HG02885 (cell line): Measurements from ENCODE around the gene ABCC2.
"Not testable (repeated sequence)": the region's sequence is repeated elsewhere in the genome, so short reads cannot be mapped to it uniquely, and the experiment has no call there.

Source experiments
- ATAC-seq: cut with Tn5 transposase; IDR thresholded peaks from one replicate; pipeline ENCODE4 v1.9.1; 2021; ENCODE audit warnings: mild to moderate bottlenecking; ENCODE audit not compliant: unreplicated experiment, poor library complexity

ABCC2 gene

DNA sequence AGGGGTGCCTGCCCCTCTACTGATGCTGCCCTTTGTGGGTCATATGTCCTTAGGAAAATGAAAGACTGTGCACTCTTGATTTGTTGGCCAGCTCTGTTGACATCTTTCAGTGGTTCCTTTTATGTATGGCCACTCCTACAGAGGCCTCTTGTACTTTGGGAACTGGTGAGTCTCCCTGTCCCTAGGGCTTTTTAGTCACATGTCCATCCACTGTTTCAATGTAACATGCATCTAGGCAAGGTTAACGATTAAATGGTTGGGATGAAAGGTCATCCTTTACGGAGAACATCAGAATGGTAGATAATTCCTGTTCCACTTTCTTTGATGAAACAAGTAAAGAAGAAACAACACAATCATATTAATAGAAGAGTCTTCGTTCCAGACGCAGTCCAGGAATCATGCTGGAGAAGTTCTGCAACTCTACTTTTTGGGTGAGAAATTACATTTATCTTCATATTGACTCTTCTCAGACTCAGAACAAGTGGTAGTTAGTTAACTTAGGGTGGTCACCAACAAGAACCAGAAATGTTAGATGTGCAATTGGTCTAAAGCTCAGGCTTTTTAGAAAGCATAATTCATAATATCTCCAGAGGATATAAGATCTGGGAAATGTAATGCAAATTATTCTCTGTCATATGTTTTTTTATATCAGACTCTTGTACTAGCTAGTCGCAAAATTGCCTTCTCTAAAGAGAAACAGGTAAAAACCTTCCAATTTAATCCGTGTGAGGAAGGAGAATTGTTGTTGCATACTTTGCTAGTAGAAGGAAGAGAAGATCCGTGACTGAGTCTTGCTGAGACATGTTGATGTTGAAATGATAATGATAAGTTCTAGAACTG, at the start of gene ABCC2:
ABCC2 (plus strand) TSS at position 194 of the 840 bp plus-strand sequence; CDS start at position 399, 205 bp downstream.
- no peak for ATAC-seq

DNA sequence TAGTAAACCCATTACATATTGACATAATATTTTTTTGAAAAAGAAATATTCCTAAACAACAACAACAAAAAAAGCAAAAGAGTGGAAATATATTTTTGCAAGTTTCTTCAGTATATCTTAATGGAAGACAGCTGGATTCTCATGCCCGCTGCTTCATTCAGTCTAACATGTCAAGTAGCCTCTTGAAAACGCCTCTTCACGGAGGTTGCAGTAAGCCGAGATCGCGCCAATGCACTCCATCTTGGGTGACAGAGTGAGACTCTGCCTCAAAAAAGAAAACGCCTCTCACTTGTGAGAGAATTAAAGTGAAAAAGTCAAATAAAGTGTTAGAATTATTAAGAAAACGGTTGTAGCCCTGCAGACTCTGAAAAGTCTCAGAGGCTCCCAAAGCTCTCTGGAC, 49.1 kb upstream of the ABCC2 start:
- ATAC-seq: no peak

DNA sequence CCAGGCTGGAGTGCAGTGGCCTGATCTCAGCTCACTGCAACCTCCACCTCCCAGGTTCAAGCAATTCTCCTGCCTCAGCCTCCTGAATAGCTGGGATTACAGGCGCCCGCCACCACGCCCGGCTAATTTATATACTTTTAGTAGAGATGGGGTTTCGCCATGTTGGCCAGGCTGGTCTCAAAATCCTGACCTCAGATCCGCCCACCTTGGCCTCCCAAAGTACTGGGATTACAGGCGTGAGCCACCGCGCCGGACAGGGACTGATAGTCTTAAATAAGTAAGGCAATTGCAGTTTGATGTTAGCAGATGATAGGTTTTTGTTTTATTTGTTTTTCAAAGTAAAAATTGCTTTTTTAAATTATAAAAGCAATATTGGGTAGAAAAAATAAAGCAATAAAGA, 48.3 kb upstream of the ABCC2 start:
- ATAC-seq: not testable (repeated sequence)

DNA sequence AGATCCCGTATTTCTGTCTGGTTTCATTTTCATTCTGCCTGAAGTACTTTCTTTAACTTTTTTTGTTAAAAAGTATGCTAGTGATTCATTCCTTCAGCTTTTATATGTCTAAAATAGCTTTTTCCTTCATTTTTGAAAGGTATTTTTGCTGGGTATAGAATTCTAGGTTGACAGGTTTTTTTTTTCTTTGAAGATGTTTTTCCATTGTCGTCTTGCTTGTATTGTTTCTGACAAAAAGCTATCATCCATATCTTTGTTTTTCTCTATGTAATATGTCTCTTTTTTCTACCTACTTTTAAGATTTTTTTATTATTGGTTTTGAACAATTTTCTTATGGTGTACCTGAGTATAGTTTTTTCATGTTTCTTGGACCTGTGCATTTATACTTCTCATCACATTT, 42.2 kb upstream of the ABCC2 start:
- no peak for ATAC-seq

DNA sequence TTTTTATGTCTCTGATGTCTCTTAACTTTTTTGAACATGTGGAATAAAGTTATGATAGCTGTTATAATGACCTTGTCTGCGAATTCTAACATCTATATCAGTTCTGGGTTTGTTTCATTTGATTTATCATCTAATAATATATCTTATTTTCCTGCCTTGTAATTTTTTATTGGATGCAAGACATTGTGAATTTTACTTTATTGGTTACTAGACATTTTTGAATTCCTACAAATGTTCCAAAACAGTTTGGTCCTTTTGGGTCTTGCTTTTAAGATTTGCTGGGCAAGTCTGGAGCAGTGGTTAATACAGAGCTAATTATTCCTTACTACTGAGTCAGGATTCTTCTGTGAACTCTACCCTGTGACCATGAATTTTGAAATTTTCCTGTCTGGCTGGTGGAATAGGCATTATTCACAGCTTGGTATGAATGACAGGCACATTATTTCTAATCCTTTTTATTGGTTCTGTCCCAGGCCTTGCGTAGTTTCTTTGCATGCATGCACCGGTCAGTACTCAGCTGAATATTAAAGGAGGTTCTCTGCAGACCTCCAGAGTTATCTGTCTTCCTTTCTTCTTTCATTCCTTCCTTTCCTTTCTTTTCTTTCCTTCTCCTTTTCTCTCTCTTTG, 41.4 kb upstream of the ABCC2 start:
- no peak for ATAC-seq

DNA sequence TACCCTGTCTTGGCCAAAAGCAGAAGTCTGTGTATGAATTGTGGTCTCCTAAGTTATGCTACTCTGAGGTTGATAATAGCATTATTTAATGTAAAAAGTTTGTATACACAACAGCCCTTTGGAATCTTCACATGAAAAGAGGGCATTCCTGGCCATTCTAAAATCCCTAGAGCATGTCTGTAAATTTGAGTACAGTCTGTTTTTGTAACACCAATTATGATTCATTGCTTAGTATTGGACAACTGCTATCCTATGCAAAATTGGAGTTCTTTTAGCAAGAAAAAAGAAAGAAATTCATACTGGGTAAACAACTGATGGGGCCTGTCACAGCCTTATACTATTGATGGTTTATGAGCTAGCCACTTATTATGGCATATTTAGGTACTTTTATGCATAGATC, 40.2 kb upstream of the ABCC2 start:
- ATAC-seq: no peak

DNA sequence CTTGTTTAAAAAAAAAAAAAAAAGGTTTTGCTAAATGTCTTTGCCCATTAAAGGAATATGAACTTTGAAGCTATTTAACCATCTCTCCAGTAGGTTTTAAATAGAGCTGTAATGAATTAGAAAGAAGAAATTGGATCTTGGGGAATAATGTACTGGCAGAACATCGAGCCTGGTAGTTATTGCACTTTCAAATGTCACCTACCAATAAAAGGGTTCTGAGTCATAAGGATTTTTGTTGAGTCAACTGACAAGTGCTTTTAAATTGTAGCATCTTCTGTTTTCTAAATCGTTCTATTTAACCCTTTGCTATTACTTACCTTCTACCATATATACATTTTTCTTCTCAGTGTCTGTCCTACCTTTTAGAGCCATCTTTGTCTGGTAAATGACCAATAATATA, 39.7 kb upstream of the ABCC2 start:
- ATAC-seq: no peak

DNA sequence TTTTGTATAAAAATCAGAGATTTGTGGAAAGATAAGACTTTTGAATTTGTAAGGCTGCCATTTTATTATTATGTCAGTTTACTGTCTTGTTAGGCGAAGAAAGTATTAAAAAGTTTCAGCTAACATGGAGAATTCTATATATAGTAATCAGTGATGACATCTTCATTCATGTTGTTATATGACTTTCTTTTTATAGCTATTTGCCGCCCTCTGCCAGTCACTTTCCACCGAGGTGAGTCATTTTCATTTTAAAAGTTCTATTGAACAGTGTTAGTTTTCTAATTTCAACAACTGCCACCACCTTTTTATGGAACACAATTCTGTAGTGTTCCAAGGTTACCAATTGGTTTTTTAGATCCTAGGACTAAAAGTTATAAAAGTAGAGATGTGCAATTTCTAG, 38.6 kb upstream of the ABCC2 start:
- no peak for ATAC-seq

DNA sequence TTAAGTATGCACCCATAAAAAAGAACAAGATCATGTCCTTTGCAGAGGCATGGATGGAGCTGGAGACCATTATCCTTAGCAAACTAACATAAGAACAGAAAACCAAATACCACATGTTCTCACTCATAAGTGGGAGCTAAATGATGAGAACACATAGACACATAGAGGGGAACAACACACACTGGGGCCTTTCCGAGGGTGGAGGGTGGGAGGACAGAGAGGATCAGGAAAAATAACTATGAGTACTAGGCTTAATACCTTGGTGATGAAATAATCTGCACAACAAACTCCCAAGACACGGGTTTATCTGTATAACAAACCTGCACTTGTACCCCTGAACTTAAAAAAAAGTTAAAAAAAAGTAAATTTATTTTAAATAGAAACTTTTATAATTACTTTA, 36.3 kb upstream of the ABCC2 start:
- not testable (repeated sequence) for ATAC-seq

DNA sequence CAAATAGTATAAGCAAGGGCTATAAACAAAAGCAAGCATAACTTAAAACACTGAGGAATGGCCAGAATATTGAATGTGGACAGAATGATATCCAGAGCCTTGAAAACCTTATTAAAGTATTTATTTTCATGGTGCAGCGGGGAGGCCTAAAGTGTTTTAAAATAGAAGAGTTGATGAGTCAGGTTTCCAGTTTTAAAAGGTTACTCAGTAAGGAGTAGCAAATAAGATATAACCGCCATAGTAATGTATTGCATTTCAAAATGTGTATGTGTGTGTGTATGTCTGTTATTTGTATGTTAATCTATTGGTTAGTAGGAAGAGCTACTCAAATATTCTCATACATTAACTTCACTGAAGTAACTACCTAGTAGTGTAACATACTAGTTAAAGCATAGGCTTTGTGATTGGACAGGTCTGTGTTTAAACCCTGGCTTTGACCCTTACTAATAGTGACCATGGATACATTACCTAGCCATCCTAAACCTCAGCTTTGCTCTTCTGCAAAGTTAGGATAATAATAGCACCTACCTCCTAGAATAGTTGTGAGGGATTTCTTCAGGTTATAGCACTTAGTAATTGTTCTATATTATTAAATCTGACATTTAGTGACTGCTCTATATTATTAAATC, 33.5 kb upstream of the ABCC2 start:
- ATAC-seq: no peak

DNA sequence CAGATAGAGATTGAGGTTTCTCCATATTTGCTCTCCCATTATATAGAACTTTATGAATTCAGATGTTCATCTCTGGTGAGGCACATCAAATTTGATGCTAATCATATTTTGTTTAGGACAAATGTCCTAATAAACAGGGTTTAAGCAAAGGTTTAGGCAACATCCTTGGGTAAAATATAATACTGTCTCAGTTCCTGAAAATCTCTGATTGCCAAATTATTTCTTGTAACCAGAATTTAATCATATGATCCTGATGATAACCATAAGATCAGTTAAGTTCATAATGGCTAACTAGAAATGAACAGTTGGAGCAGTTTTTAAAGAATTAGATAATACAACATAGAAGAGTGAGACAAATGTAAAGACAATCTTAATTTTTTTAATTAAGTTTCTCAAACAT, 31.8 kb upstream of the ABCC2 start:
- ATAC-seq: no peak

DNA sequence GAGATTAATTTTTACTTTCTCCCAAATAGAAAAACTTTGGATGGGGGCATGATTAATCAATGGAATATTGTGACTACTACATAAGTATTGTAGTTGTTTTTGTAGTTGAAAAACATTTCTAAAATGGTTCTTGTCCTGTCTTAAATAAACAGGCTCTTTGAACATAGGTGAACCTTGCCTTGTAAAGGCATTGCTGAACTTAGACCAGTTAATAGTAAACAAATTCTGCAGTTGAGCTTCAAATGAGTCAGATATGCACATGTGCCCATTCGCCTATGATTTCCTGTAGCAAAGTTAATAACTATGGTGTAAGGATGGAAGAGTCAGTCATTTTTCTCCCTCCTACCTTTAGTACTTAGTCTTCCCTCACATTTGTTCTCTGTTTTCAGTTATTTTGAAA, 27.8 kb upstream of the ABCC2 start:
- no peak for ATAC-seq

DNA sequence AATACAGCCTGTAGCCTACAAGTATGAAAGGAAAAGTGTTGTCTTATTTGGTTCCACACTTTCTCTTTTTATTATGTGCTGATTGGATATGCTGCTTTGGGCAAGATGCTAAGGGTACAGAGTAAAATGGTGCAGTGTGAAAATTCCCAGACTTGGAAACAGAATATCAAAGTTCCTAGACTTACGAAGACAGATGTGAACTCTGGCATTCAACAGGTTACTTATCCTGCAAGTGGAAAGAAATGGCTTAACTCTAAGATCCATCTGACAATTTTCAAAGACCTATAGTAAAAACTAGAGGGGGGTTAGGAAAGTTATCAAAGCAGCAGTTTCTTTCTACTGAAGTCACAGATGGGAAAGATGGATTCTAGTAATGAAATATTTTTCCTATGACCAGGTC, 26.3 kb upstream of the ABCC2 start:
- ATAC-seq: no peak

DNA sequence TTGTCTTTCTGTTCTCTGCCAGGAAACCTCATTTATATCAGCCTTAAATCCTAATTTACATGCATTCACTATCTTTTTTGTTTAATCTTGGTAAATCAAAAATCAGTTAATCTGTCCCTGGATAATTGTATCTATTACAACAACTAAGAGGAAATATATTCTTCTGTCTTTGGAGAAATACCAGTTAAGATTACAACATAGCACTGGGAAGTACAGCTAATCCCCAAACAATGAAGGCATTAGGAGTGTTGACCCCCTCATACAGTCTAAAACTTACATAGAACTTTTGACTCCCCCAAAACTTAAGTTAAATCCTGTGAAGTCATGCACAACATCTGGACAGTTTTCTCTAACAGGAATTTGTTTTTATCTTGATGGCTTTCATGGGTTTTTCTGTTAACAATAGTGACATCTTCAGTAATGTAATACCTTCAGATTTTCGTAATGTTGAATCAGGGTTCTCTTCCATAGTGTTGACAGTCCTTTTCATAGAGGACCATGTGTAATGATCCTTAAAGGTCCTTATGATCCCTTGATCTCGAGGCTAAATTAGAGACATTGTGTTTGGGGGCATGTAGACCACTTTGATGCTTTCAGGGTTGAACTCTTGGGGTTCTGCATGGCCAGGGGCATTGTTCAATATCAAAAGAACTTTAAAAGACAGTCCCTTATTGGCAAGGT, 24.1 kb upstream of the ABCC2 start:
- ATAC-seq: no peak

DNA sequence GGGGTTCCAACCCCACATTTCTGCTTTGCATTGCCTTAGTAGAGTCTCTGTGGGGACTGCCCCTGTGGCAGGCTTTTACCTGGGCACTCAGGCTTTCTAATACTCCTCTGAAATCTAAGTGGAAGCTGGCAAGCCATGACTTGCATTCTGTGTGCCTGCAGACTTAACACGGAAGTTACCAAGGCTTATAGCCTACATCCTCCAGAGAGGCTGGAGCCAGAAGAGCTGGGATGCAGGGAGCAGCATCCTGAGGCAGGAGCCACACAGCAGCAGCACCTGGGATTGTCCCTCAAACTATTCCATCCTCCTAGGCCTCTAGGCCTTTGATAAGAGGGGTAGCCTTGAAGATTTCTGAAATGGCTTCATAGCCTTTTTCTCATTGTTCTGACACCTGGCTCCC, 22.1 kb upstream of the ABCC2 start:
- ATAC-seq: no peak

DNA sequence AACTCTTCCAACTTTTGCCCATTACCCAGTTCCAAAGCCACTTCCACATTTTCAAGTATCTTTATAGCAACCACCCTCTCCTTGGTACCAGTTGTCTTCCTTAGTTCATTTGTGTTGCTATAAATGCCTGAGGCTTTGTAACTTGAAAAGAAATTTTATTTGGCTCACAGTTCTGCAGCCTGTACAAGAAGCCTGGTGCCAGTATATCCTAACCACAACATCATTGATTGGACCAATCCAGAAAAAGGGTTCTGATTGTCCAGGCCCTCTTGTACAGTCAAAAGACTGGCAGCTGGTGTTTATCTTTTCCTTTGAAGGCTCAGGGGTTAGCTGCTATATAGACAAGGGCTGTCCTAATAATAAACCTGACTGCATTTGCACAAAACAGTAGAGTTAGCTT, 21.1 kb upstream of the ABCC2 start:
- no peak for ATAC-seq

DNA sequence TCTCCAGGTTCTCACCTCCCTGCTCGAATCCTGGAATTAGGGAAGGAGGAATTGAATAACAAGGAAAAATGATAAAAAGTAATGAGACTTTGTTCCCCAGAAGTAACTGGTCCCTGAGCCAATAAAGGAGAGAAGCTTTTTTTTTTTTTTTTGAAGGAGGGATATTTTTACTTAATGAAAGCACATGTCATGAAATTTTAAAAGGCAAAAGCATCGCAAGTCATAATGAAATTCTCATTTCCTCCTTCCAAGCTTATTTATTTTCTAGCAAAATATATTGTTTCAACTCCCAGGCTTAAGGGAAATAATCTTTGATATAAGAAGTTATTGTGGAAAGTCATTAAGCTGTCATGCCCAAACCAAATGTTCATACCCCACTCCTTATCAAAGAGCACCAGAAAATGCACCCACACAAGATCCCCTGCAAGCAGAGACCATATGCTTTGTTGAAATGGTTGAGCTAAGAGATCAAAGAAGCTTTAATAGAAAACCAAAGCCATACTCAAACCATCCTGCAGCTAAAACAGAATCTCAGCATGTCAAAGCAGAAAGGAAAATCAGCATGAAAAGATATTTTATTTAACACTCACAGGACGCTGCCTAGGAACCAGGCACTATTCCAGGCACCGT, 16.7 kb upstream of the ABCC2 start:
- peak; percentile 47 for ATAC-seq

DNA sequence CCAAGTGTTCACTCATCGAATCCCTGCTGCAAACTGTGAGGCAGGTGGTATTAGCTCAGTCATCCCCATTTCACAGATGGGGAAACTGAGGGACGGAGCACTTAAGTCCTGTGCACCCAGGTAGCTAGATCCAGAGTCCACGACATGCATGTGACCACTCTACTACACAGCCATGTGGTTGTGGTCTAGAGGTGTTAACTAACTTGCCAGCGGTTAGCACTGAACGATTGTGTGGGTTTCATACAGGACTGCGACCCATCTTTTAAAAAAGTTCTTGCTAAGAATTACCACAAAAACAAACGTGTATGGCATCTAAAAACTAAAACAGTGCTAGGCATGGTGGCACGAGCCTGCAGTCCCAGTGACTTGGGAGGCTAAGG, 16.1 kb upstream of the ABCC2 start:
- ATAC-seq: peak; percentile 95

DNA sequence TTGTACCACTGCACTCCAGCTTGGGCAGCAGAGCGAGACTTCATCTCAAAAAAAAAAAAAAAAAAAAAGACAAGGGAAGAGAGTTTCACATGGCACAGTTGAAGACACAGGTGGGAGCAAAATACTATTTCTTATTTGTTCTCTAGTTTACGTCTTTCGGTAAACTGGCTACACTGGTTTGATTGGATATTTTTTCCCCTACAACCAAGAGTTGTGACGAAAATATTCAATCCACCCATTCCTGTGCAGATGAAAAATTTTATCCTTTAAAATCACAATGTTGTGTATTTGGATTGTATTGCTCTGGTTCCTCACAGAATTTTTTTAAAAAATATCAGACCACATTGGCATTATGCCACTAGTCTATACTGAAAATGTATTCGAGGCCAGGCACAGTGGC, 14.5 kb upstream of the ABCC2 start:
- ATAC-seq: no peak

DNA sequence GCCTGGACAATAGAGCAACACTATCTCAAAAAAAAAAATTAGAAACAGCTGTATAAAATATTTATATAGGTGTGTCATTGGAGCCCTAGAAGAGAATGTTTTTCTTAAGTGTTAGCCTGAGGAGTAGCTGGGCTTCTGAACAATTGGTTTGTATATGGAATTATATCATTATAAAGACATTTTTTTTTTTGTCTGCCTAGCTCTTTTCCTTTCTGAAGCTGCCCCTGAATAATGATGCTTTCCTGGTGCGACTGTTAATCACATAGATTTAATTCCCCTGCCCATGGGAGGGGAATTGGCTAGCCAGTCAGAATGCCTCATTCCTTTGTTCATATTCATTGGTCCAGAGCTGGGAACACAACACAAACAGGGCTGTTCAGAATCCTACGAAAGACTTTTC, 13.9 kb upstream of the ABCC2 start:
- ATAC-seq: no peak

DNA sequence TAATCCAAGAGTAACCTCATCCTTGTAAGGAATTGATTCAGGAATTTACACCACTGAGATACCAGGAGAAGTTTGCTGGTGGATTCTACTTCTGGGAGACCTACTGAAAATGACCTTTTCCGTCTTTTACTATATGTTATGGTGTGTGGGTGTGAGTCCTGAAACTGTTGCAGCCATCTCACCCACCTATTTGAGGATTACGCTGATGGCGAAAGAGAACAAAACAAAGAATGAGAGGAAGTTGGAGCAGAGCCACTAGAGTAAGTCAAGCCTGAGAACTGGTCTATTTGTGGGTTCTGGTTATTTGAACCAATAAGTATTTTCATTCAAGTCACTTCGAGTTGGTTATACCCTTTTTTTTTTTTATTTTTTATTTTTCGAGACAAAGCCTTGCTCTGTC, 12.7 kb upstream of the ABCC2 start:
- ATAC-seq: no peak
